HFFc6 (cell line): Measurements from ENCODE around the gene NR3C1. TPM values are rescaled to one million over a fixed set of nuclear protein-coding genes. Genes with fewer than 3 reads are reported as not detected.

Source experiments
- DNase-seq: peaks from one replicate; pipeline ENCODE4 v3.0.0-alpha.2; 2018
- H3K27ac Mint-ChIP-seq: 2 replicates; pipeline ENCODE4 v1.8.0; 2020; ENCODE audit warnings: mild to moderate bottlenecking, mixed read lengths
- H3K27me3 Mint-ChIP-seq: 2 replicates; pipeline ENCODE4 v1.8.0; 2021; ENCODE audit warnings: mild to moderate bottlenecking, moderate library complexity, mixed read lengths; ENCODE audit not compliant: insufficient read depth
- H3K36me3 Mint-ChIP-seq: 2 replicates; pipeline ENCODE4 v1.8.0; 2021; ENCODE audit warnings: low read depth, mixed read lengths
- H3K4me1 Mint-ChIP-seq: 2 replicates; pipeline ENCODE4 v1.8.0; 2020; ENCODE audit warnings: low read depth, mixed read lengths
- H3K4me3 Mint-ChIP-seq: 2 replicates; pipeline ENCODE4 v1.8.0; 2020; ENCODE audit warnings: mild to moderate bottlenecking, moderate library complexity, mixed read lengths
- H3K9me3 Mint-ChIP-seq: 2 replicates; pipeline ENCODE4 v1.8.0; 2020; ENCODE audit warnings: mild to moderate bottlenecking, mixed read lengths
- CTCF ChIP-seq: fragments of 200-600 bp; sonication (generic); IDR thresholded peaks from 2 replicates; pipeline ENCODE4 v1.5.0; 2021; ENCODE audit warnings: antibody characterized with exemption, mild to moderate bottlenecking
- total RNA-seq, 6 experiments: library from RNA; stranded (reverse); fragmentation: NEBNext Ultra II Directional; extraction: Animal tissue kit (Norgen Biotek cat#: 25700); gene quantifications; 2 replicates in 1 of 6; 3 replicates in 5 of 6; pipeline ENCODE4 v1.2.3, GENCODE V29; 2021

Gene NR3C1
- total RNA-seq, 6 experiments from 2014 or later: 61.6 to 86.9 (median 71.5) TPM

GRCh38 chr5:143248391-143248790 is 155.1 kb downstream of the NR3C1 start:
- DNase-seq: no peak

GRCh38 chr5:143247134-143247815 is 156.2 kb downstream of the NR3C1 start:
- Mint-ChIP-seq H3K36me3 (peaks cover 9% of the 10 kb centered on the region; the same call in 1 of the 2 replicates), H3K4me3 (no peak overlapping the region), H3K27ac (no peak overlapping the region), H3K9me3 (no peaks in the 10 kb centered on the region), H3K27me3 (peaks cover 2% of the 10 kb centered on the region), H3K4me1 (peaks cover 97% of the 10 kb centered on the region)
- DNase-seq: no peak
- no peak for TF ChIP-seq CTCF

More at GRCh38 chr5:143248391-143248790, 155.1 kb downstream of the NR3C1 start:
- Mint-ChIP-seq H3K27me3 (peaks cover 2% of the 10 kb centered on the region), H3K9me3 (no peaks in the 10 kb centered on the region), H3K36me3 (peaks cover 9% of the 10 kb centered on the region; the same call in 1 of the 2 replicates), H3K4me1 (peaks cover 89% of the 10 kb centered on the region), H3K4me3 (peak overlapping the region; percentile 27; the same call in 1 of the 2 replicates), H3K27ac (peak overlapping the region; percentile 92)
- no peak for TF ChIP-seq CTCF

GRCh38 chr5:143245929-143246561 is 157.4 kb downstream of the NR3C1 start:
- Mint-ChIP-seq H3K27ac (peak overlapping the region; percentile 99), H3K4me3 (peak overlapping the region; percentile 86), H3K4me1 (peaks cover 94% of the 10 kb centered on the region), H3K27me3 (peaks cover 2% of the 10 kb centered on the region), H3K36me3 (peaks cover 9% of the 10 kb centered on the region; the same call in 1 of the 2 replicates), H3K9me3 (no peaks in the 10 kb centered on the region)
- no peak for TF ChIP-seq CTCF
- DNase-seq: peak; percentile 97

GRCh38 chr5:143244990-143245389 is 158.5 kb downstream of the NR3C1 start:
- H3K4me3 Mint-ChIP-seq: peak overlapping the region; percentile 86
- peaks cover 9% of the 10 kb centered on the region; the same call in 1 of the 2 replicates for H3K36me3 Mint-ChIP-seq
- DNase-seq: no peak
- peak overlapping the region; percentile 99 for H3K27ac Mint-ChIP-seq
- TF ChIP-seq CTCF: no peak
- peaks cover 89% of the 10 kb centered on the region for H3K4me1 Mint-ChIP-seq
- no peaks in the 10 kb centered on the region for H3K9me3 Mint-ChIP-seq
- H3K27me3 Mint-ChIP-seq: no peaks in the 10 kb centered on the region; the same call in 1 of the 2 replicates

- peak; percentile 99 for DNase-seq
- TF ChIP-seq CTCF: no peak
- Mint-ChIP-seq H3K27ac (peak overlapping the region; percentile 99), H3K4me1 (peaks cover 81% of the 10 kb centered on the region), H3K9me3 (no peaks in the 10 kb centered on the region), H3K4me3 (peak overlapping the region; percentile 86), H3K27me3 (peaks cover 3% of the 10 kb centered on the region), H3K36me3 (peaks cover 9% of the 10 kb centered on the region; the same call in 1 of the 2 replicates)
Observed at GRCh38 chr5:143244000-143244736, 159.3 kb downstream of the NR3C1 start.
